ENCODE results near the gene FBXW10B. TPM values are rescaled to one million over a fixed set of nuclear protein-coding genes. Genes with fewer than 3 reads are reported as not detected.
"Not testable (repeated sequence)": the region's sequence is repeated elsewhere in the genome, so short reads cannot be mapped to it uniquely, and the experiment has no call there.

The FBXW10B gene, protein sequence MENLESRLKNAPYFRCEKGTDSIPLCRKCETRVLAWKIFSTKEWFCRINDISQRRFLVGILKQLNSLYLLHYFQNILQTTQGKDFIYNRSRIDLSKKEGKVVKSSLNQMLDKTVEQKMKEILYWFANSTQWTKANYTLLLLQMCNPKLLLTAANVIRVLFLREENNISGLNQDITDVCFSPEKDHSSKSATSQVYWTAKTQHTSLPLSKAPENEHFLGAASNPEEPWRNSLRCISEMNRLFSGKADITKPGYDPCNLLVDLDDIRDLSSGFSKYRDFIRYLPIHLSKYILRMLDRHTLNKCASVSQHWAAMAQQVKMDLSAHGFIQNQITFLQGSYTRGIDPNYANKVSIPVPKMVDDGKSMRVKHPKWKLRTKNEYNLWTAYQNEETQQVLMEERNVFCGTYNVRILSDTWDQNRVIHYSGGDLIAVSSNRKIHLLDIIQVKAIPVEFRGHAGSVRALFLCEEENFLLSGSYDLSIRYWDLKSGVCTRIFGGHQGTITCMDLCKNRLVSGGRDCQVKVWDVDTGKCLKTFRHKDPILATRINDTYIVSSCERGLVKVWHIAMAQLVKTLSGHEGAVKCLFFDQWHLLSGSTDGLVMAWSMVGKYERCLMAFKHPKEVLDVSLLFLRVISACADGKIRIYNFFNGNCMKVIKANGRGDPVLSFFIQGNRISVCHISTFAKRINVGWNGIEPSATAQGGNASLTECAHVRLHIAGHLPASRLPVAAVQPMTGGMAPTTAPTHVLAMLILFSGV
- 1.2 TPM in 1 of 2 replicates, not detected in the other for total RNA-seq

- not testable (repeated sequence) for H3K4me3 ChIP-seq (ENCODE audit: low read depth, low read length); DNase-seq (ENCODE audit: low read depth)
These were observed at the start of gene FBXW10B for GRCh38 chr17:15619331-15620058. TSS of gene FBXW10B (minus strand) at chr17:15619704. CDS start at chr17:15619512, 192 bp downstream.

DNA sequence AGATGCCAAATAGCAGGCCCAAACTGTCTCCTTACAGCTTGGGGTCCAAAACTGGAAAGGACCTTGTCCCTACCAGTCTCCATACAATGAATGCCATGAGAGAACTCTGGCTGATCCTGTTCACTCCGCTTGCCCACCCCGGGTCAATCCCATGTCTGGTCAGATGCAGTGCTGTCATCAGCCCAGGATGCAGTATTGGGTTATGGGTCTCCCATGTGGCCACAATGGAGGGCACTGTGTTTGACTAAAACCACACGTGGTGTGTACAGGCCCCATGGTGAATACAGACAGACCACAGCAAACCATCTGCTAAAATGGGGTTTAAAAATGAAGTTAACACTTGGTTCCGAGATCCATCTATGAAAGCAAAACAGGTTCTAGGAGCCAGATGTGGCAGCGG lies 44.2 kb upstream of the FBXW10B start:
- no peak for TF ChIP-seq CTCF (conservative IDR thresholded peaks at IDR 0.05; ENCODE audit: low read depth, low read length)
- no peak overlapping the region for H3K4me3 ChIP-seq (ENCODE audit: low read depth, low read length)
- no peak for DNase-seq (ENCODE audit: low read depth)

DNA sequence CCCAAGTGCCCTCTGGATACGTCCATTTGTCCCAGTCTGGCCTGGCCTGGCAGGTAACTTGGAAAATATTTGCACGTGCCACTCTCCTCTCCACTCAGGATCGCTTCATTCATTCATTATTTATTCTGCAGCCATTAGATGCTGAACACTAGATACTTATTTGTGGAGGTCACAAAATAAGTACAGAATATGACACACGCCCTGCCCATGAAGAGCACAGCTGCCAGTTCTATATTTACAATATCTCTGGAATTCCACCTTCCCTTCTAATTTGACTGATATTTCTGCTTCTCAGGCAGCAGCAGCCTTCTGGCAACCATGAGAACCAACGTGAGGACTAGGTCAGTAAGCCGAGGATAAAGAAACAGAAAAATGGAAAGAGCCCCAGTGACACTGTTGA lies 43.7 kb upstream of the FBXW10B start:
- no peak for DNase-seq (ENCODE audit: low read depth)
- no peak overlapping the region for H3K4me3 ChIP-seq (ENCODE audit: low read depth, low read length)

DNA sequence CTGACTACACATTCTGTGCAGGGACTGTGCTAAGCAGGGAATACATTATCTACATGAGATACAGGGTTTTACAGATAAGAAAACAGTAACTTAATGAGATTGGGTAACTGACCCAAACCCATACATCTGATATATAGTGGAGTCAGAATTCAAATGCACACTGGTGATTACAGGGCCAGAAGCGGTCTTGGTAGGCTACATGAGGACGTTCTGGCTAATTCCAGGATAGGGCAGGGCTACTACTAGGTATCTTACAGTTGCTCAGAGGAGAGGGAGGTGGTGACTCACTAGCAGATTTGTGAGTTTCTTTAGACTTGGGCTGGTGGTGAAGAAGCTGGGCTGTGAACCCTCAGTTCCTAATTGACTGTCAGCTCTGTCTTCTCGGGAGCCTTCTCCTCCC lies 43.2 kb upstream of the FBXW10B start:
- TF ChIP-seq CTCF (conservative IDR thresholded peaks at IDR 0.05; ENCODE audit: low read depth, low read length) = no peak
- no peak for DNase-seq (ENCODE audit: low read depth)

More for the DNA sequence above, 43.7 kb upstream of the FBXW10B start:
- TF ChIP-seq CTCF (conservative IDR thresholded peaks at IDR 0.05; ENCODE audit: low read depth, low read length) = no peak

GRCh38 chr17:15660077-15660476 lies 40.6 kb upstream of the FBXW10B start:
- no peak overlapping the region for H3K4me3 ChIP-seq (ENCODE audit: low read depth, low read length)
- no peak for TF ChIP-seq CTCF (conservative IDR thresholded peaks at IDR 0.05; ENCODE audit: low read depth, low read length)
- DNase-seq (ENCODE audit: low read depth) = no peak

More for the DNA sequence above, 43.2 kb upstream of the FBXW10B start:
- no peak overlapping the region for H3K4me3 ChIP-seq (ENCODE audit: low read depth, low read length)

DNA sequence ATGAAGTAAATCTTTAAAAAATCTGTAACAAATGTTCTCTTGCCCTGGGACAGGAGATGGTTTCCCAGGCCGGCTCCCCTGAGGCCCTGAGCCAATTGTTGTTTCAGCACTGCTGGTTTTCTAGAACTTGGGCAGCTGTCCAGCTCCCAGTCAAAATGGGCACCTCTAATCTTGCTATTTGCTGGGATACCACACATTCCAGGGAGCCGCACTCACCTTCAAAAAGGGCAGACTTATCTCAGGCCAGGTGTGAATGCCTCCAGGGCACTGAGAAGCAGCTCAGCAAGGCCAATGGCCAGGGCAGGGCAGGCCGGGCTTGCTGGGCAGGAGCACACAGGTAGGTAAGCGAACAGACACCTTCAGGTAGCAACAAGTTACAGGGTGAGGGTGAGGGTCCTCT lies 40.2 kb upstream of the FBXW10B start:
- no peak for TF ChIP-seq CTCF (conservative IDR thresholded peaks at IDR 0.05; ENCODE audit: low read depth, low read length)
- no peak overlapping the region for H3K4me3 ChIP-seq (ENCODE audit: low read depth, low read length)
- DNase-seq (ENCODE audit: low read depth) = no peak

GRCh38 chr17:15659236-15659635 lies 39.7 kb upstream of the FBXW10B start:
- H3K4me3 ChIP-seq (ENCODE audit: low read depth, low read length) = no peak overlapping the region
- TF ChIP-seq CTCF (conservative IDR thresholded peaks at IDR 0.05; ENCODE audit: low read depth, low read length) = no peak
- no peak for DNase-seq (ENCODE audit: low read depth)

All from epithelial cell of proximal tubule (primary cell).